ENCODE measurements around the gene SPIB.

SPIB gene

GRCh38 chr19:50416034-50416977 is 2.4 kb upstream of the SPIB start:
- H3K79me2 ChIP-seq (ENCODE audit: insufficient read depth, low read length): no peaks in the 10 kb centered on the region
- no peaks in the 10 kb centered on the region for H4K20me1 ChIP-seq (ENCODE audit: insufficient read depth, low read length, poor library complexity, severe bottlenecking)
- H3K9ac ChIP-seq (ENCODE audit: low read depth, low read length, poor library complexity, severe bottlenecking): no peak overlapping the region
- no peak overlapping the region for H3K4me2 ChIP-seq (ENCODE audit: low read depth, low read length, poor library complexity, severe bottlenecking)
- H3K36me3 ChIP-seq (ENCODE audit: insufficient read depth, low read length): no peaks in the 10 kb centered on the region
- no peaks in the 10 kb centered on the region for H3F3A ChIP-seq (ENCODE audit: low read depth)
- no peak for TF ChIP-seq EZH2phosphoT487 (IDR thresholded peaks at IDR 0.05; ENCODE audit: borderline replicate concordance)
- TF ChIP-seq CTCF (conservative IDR thresholded peaks at IDR 0.05; ENCODE audit: low read length): no peak
- H3K9me2 ChIP-seq (replicated peaks; ENCODE audit: low read depth, low read length): no peaks in the 10 kb centered on the region
- no peaks in the 10 kb centered on the region for H3K27me3 ChIP-seq (ENCODE audit: insufficient read depth, low read length, poor library complexity, severe bottlenecking)
- H3K4me1 ChIP-seq (ENCODE audit: insufficient read depth, low read length, poor library complexity, severe bottlenecking): no peaks in the 10 kb centered on the region
- H3K9me3 ChIP-seq (ENCODE audit: insufficient read depth, low read depth, low read length): no peaks in the 10 kb centered on the region
- no peak overlapping the region for H3K4me3 ChIP-seq (ENCODE audit: low read length, poor library complexity, severe bottlenecking)
- no peak overlapping the region for H2AFZ ChIP-seq (ENCODE audit: low read length)

- H3K36me3 ChIP-seq (ENCODE audit: insufficient read depth, low read length): no peaks in the 10 kb centered on the region
- TF ChIP-seq EZH2phosphoT487 (IDR thresholded peaks at IDR 0.05; ENCODE audit: borderline replicate concordance): no peak
- TF ChIP-seq CTCF (conservative IDR thresholded peaks at IDR 0.05; ENCODE audit: low read length): no peak
- no peak overlapping the region for H3K9ac ChIP-seq (ENCODE audit: low read depth, low read length, poor library complexity, severe bottlenecking)
- H3F3A ChIP-seq (ENCODE audit: low read depth): no peaks in the 10 kb centered on the region
- H3K9me2 ChIP-seq (replicated peaks; ENCODE audit: low read depth, low read length): no peaks in the 10 kb centered on the region
- H3K4me2 ChIP-seq (ENCODE audit: low read depth, low read length, poor library complexity, severe bottlenecking): no peak overlapping the region
- H3K27me3 ChIP-seq (ENCODE audit: insufficient read depth, low read length, poor library complexity, severe bottlenecking): no peaks in the 10 kb centered on the region
- H3K9me3 ChIP-seq (ENCODE audit: insufficient read depth, low read depth, low read length): no peaks in the 10 kb centered on the region
- no peaks in the 10 kb centered on the region for H3K79me2 ChIP-seq (ENCODE audit: insufficient read depth, low read length)
- no peak overlapping the region for H2AFZ ChIP-seq (ENCODE audit: low read length)
- H4K20me1 ChIP-seq (ENCODE audit: insufficient read depth, low read length, poor library complexity, severe bottlenecking): no peaks in the 10 kb centered on the region
- no peaks in the 10 kb centered on the region for H3K4me1 ChIP-seq (ENCODE audit: insufficient read depth, low read length, poor library complexity, severe bottlenecking)
- H3K4me3 ChIP-seq (ENCODE audit: low read length, poor library complexity, severe bottlenecking): no peak overlapping the region
These were observed 1.3 kb upstream of the SPIB start for GRCh38 chr19:50417111-50418081.

- Histone ChIP-seq H3K9ac (ENCODE audit: low read depth, low read length, poor library complexity, severe bottlenecking) (no peak overlapping the region), H3F3A (ENCODE audit: low read depth) (no peaks in the 10 kb centered on the region), H3K27me3 (ENCODE audit: insufficient read depth, low read length, poor library complexity, severe bottlenecking) (no peaks in the 10 kb centered on the region), H3K36me3 (ENCODE audit: insufficient read depth, low read length) (no peaks in the 10 kb centered on the region), H3K4me1 (ENCODE audit: insufficient read depth, low read length, poor library complexity, severe bottlenecking) (no peaks in the 10 kb centered on the region), H3K79me2 (ENCODE audit: insufficient read depth, low read length) (no peaks in the 10 kb centered on the region), H3K4me3 (ENCODE audit: low read length, poor library complexity, severe bottlenecking) (no peak overlapping the region), H3K4me2 (ENCODE audit: low read depth, low read length, poor library complexity, severe bottlenecking) (no peak overlapping the region), H2AFZ (ENCODE audit: low read length) (no peak overlapping the region), H4K20me1 (ENCODE audit: insufficient read depth, low read length, poor library complexity, severe bottlenecking) (no peaks in the 10 kb centered on the region), H3K9me2 (replicated peaks; ENCODE audit: low read depth, low read length) (no peaks in the 10 kb centered on the region), H3K9me3 (ENCODE audit: insufficient read depth, low read depth, low read length) (no peaks in the 10 kb centered on the region)
- TF ChIP-seq EZH2phosphoT487 (IDR thresholded peaks at IDR 0.05; ENCODE audit: borderline replicate concordance) (no peak), CTCF (conservative IDR thresholded peaks at IDR 0.05; ENCODE audit: low read length) (no peak)
These were observed 363 bp downstream of the SPIB start for GRCh38 chr19:50419022-50419579.

All from Loucy (cell line).